Muscle layer of colon (tissue), 2 donors: ENCODE results near the gene CAPZB.

ENCODE experiments used
- H3K27ac ChIP-seq: one replicate; pipeline ENCODE4 v1.7.0; 2013; ENCODE audit warnings: low read depth, mild to moderate bottlenecking, low read length, moderate library complexity
- H3K27me3 ChIP-seq, 2 donors: one replicate each; pipeline ENCODE4 v1.7.0; 2013; ENCODE audit warnings: low read length in 2 of 2, mild to moderate bottlenecking in 2 of 2; ENCODE audit not compliant: insufficient read depth in 2 of 2, control insufficient read depth in 1 of 2
- H3K36me3 ChIP-seq: one replicate; pipeline ENCODE4 v1.7.0; 2013; ENCODE audit warnings: mild to moderate bottlenecking, low read length; ENCODE audit not compliant: insufficient read depth
- H3K4me1 ChIP-seq: one replicate; pipeline ENCODE4 v1.7.0; 2013; ENCODE audit warnings: mild to moderate bottlenecking, low read length; ENCODE audit not compliant: insufficient read depth
- H3K4me3 ChIP-seq, 2 donors: one replicate each; pipeline ENCODE4 v1.7.0; 2013; ENCODE audit warnings: low read length in 2 of 2, low read depth in 1 of 2, mild to moderate bottlenecking in 1 of 2, moderate library complexity in 1 of 2
- H3K9ac ChIP-seq: one replicate; pipeline ENCODE4 v1.7.0; 2013; ENCODE audit warnings: low read length
- H3K9me3 ChIP-seq: one replicate; pipeline ENCODE4 v1.7.0; 2013; ENCODE audit warnings: mild to moderate bottlenecking, low read length
- donor health status: abdominal sarcoma.
- donor health status: Adenocarcinoma of cecum.

The CAPZB gene

DNA sequence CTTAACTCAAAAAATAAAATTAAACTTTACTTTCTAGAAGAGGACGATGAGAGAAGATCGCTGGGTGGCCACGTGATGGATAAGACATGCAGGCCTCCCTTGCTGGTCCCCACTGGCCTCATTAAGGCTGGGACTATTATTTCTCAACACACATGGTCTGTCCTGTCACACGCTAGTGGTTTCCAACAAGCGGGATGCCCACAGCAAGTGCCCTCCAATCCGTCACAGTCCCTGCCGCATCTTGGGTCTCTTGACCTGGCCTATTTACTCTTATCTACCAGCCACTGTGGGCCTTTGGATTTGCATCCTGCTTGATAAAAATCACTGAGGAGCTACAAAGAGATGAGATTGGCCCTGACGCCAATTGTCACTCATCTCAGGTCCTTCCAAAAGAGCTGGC lies 30.0 kb downstream of the CAPZB start:
- H3K36me3 ChIP-seq, result no peaks in the 10 kb centered on the region
- H3K27ac ChIP-seq, result peak overlapping the region; percentile 56
- no peak overlapping the region for H3K9ac ChIP-seq
- H3K9me3 ChIP-seq, result no peaks in the 10 kb centered on the region
- H3K27me3 ChIP-seq, result no peaks in the 10 kb centered on the region
- H3K4me3 ChIP-seq, result no peak overlapping the region
- H3K4me1 ChIP-seq, result peaks cover 91% of the 10 kb centered on the region

- H3K4me1 ChIP-seq, result peaks cover 95% of the 10 kb centered on the region
- no peaks in the 10 kb centered on the region for H3K9me3 ChIP-seq
- peak overlapping the region in 1 of 2 donors; percentile 12 for H3K4me3 ChIP-seq
- peak overlapping the region; percentile 14 for H3K9ac ChIP-seq
- H3K27me3 ChIP-seq, result no peaks in the 10 kb centered on the region
- peak overlapping the region; percentile 56 for H3K27ac ChIP-seq
- no peaks in the 10 kb centered on the region for H3K36me3 ChIP-seq
Measured at GRCh38 chr1:19454265-19455146, 30.8 kb downstream of the CAPZB start.

- peak overlapping the region in 1 of 2 donors; percentile 12 for H3K4me3 ChIP-seq
- H3K9ac ChIP-seq, result peak overlapping the region; percentile 14
- no peaks in the 10 kb centered on the region for H3K27me3 ChIP-seq
- H3K4me1 ChIP-seq, result peaks cover 95% of the 10 kb centered on the region
- no peaks in the 10 kb centered on the region for H3K36me3 ChIP-seq
- no peaks in the 10 kb centered on the region for H3K9me3 ChIP-seq
- H3K27ac ChIP-seq, result peak overlapping the region; percentile 56
Measured at GRCh38 chr1:19453741-19454201, 31.6 kb downstream of the CAPZB start.

- no peaks in the 10 kb centered on the region for H3K36me3 ChIP-seq
- H3K9me3 ChIP-seq, result no peaks in the 10 kb centered on the region
- peaks cover 96% of the 10 kb centered on the region for H3K4me1 ChIP-seq
- peak overlapping the region; percentile 56 for H3K9ac ChIP-seq
- H3K4me3 ChIP-seq, result peak overlapping the region in 1 of 2 donors; percentile 28
- H3K27ac ChIP-seq, result peak overlapping the region; percentile 56
- H3K27me3 ChIP-seq, result no peaks in the 10 kb centered on the region
Measured at GRCh38 chr1:19452221-19452663, 33.1 kb downstream of the CAPZB start.

DNA sequence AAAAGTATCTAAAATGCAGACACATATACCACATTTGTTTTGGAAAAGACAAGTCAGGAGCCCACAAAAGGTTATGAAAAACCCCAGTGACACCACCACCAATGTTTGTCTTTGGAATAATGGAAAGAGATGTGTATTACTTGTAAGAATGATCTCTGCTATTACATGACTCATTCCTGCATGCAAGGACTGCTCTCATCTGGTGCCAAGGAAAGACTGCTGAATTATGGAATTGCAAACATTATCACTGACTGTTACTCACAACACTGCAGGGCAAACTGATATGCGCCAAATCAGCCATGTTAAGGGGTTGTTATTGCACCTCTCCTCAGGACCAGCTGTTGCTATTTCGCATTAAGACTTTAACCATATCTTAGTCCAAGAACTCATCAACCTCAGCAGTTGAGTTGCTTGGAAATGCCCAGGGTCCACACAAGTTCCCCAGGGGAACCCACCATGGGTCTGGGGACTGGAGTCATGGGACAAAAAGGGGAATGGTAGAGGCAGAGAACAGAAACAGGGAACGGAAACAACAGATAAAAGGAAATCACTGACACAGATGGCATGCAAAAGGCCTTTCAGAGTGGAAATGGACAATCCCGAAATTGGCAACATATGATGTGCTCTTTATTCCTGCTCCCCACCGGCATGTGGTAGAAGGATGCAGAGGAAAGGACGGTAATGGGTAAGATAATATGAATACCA lies 34.4 kb downstream of the CAPZB start:
- Histone ChIP-seq H3K27me3 (no peaks in the 10 kb centered on the region), H3K4me3 (peak overlapping the region in 1 of 2 donors; percentile 28), H3K9ac (peak overlapping the region; percentile 8), H3K9me3 (no peaks in the 10 kb centered on the region), H3K27ac (peak overlapping the region; percentile 85), H3K36me3 (no peaks in the 10 kb centered on the region), H3K4me1 (peaks cover 96% of the 10 kb centered on the region)

DNA sequence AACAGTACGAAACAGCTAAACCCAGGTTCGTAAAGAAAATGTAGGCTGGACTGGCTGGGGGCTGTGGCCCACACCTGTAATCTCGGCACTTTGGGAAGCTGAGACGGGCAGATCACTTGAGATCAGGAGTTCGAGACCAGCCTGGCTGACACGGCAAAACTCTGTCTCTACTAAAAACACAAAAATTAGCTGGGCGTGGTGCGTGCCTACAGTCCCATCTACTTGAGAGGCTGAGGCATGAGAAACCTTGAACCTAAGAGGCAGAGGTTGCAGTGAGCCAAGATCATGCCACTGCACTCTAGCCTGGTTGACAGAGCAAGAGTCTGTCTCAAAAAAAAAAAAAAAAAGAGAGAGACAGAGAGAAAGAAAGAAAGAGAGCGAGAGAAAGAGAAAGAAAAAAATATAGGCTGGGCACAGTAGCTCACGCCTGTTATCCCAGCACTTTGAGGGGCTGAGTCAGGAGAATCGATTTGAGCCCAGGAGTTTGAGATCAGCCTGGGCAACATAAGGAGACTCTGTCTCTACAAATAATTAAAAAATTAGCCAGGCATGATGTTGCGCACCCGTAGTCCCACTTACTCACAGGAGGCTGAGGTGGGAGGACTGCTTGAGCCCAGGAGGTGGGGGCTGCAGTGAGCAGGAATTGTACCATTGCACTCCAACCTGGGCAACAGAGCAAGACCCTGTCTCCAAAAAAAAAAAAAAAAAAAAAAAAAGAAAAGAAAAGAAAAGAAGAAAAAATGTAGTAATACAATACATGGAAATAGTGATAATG lies 35.7 kb downstream of the CAPZB start:
- Histone ChIP-seq H3K4me1 (peaks cover 91% of the 10 kb centered on the region), H3K4me3 (peak overlapping the region in 1 of 2 donors; percentile 34), H3K9me3 (no peaks in the 10 kb centered on the region)

GRCh38 chr1:19448491-19449439 lies 36.6 kb downstream of the CAPZB start:
- H3K27me3 ChIP-seq, result no peaks in the 10 kb centered on the region
- no peaks in the 10 kb centered on the region for H3K9me3 ChIP-seq
- H3K27ac ChIP-seq, result peak overlapping the region; percentile 85
- H3K9ac ChIP-seq, result peak overlapping the region; percentile 40
- H3K4me3 ChIP-seq, result peak overlapping the region in 1 of 2 donors; percentile 34
- no peaks in the 10 kb centered on the region for H3K36me3 ChIP-seq
- H3K4me1 ChIP-seq, result peaks cover 84% of the 10 kb centered on the region

More for the DNA sequence above, 35.7 kb downstream of the CAPZB start:
- Histone ChIP-seq H3K9ac (peak overlapping the region; percentile 40), H3K27ac (peak overlapping the region; percentile 85), H3K27me3 (no peaks in the 10 kb centered on the region), H3K36me3 (no peaks in the 10 kb centered on the region)

- peak overlapping the region; percentile 40 for H3K9ac ChIP-seq
- peak overlapping the region; percentile 85 for H3K27ac ChIP-seq
- H3K4me1 ChIP-seq, result peaks cover 85% of the 10 kb centered on the region
- no peaks in the 10 kb centered on the region for H3K36me3 ChIP-seq
- no peaks in the 10 kb centered on the region for H3K27me3 ChIP-seq
- no peaks in the 10 kb centered on the region for H3K9me3 ChIP-seq
- H3K4me3 ChIP-seq, result peak overlapping the region in 1 of 2 donors; percentile 13
Measured at GRCh38 chr1:19447550-19447949, 37.8 kb downstream of the CAPZB start.

- Histone ChIP-seq H3K27me3 (no peaks in the 10 kb centered on the region), H3K36me3 (no peaks in the 10 kb centered on the region), H3K4me1 (peaks cover 86% of the 10 kb centered on the region), H3K4me3 (peak overlapping the region in 1 of 2 donors; percentile 7), H3K9me3 (no peaks in the 10 kb centered on the region), H3K27ac (peak overlapping the region; percentile 83), H3K9ac (peak overlapping the region; percentile 14)
Measured at GRCh38 chr1:19445417-19446342, 39.7 kb downstream of the CAPZB start.
